ENCODE measurements around the gene PERM1.

DNA sequence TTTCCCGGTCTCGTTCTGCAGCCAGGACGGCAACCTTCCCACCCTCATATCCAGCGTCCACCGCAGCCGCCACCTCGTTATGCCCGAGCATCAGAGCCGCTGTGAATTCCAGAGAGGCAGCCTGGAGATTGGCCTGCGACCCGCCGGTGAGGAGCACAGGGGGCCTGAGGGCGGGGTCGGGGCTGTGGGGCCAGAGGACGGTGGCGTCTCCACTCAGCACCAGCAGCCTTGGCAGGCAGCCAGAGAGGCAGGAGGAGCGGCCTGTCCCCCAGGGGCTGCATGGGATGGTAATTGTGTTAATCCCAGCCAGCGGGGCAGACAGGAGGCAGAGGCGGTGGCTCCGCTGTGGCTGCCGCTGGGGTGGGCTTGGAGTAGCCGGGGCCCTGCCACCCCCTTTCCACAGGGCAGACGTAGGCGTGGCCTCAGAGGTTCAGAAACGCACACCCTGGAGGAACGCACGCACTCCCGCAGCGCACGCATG lies 46.1 kb downstream of the PERM1 start:
- TF ChIP-seq, protein P1, sequence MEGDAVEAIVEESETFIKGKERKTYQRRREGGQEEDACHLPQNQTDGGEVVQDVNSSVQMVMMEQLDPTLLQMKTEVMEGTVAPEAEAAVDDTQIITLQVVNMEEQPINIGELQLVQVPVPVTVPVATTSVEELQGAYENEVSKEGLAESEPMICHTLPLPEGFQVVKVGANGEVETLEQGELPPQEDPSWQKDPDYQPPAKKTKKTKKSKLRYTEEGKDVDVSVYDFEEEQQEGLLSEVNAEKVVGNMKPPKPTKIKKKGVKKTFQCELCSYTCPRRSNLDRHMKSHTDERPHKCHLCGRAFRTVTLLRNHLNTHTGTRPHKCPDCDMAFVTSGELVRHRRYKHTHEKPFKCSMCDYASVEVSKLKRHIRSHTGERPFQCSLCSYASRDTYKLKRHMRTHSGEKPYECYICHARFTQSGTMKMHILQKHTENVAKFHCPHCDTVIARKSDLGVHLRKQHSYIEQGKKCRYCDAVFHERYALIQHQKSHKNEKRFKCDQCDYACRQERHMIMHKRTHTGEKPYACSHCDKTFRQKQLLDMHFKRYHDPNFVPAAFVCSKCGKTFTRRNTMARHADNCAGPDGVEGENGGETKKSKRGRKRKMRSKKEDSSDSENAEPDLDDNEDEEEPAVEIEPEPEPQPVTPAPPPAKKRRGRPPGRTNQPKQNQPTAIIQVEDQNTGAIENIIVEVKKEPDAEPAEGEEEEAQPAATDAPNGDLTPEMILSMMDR (IDR thresholded peaks at IDR 0.05; ENCODE audit: insufficient read depth, low read length, poor library complexity, severe bottlenecking) = no peak
- TF ChIP-seq EZH2phosphoT487 (conservative IDR thresholded peaks at IDR 0.05; ENCODE audit: low read length) = no peak

Data from SU-DHL-6 (cell line).